Activated T-cell treated with anti-CD3 and anti-CD28 coated beads for 24 hours (primary cell): ENCODE measurements around the gene CDH2.

Experiments
- DNase-seq: peaks from one replicate; pipeline ENCODE4 v3.0.0-alpha.2; 2020; ENCODE audit warnings: low read depth

The CDH2 gene

DNA sequence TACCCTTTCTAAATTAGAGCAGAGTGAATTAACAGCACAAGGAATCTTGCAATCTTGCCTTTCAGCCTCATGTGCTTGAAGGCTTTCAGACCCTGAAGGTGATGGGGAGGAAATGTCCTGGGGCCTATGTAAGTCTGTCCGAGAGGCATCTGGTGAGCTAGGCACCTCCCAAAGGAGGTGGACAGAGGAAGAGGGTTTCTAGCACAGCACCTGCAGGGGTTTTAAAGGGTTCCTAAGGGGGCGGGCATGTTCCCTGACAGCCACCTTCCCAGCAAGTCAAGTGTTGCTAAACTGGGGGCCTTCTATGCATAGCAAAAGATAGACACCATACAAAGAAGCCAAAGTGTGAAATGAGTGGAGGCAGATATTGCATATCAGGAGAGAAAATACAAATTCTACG, 88.5 kb downstream of the CDH2 start:
- DNase-seq, result no peak

DNA sequence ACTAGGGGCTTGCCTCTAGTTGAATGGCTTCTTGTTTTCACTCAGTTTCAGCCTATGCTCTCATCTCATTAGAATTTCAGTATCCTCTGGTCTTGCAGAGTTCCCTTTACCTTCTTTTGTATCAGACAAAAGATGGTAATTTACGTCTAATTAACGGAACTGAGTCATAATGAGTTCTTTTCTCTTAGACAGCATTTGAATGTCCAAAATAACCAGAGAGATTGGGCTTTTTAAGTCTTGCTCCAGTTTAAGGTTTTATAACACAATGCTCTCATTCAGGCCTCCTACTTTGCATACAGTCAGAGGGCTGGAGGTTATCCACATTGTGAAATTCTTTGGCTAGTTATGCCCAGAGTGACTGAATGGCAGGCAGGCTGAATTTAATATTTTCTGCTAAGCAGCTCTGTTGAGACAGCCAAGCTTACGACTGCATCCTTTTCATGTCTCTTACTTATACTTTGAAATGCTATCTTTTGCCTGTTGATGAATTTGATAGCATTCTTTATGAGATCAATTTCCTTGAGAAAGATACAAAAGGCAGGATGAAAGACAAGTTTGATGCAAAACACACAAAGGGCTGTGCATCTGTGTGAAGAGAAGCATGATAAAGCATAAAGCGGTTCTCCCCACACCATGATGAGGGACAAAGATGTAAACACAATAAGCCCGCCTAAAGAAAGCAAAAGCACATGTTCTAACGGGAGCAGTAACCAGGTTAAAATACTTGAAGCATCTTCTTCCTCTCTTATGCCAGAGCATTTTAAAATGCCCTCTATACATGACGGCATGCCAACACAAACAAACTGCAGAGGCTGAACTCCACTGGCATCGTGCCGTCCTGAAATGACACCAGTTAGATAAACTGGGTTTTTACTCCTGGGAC, 90.0 kb downstream of the CDH2 start:
- no peak for DNase-seq

DNA sequence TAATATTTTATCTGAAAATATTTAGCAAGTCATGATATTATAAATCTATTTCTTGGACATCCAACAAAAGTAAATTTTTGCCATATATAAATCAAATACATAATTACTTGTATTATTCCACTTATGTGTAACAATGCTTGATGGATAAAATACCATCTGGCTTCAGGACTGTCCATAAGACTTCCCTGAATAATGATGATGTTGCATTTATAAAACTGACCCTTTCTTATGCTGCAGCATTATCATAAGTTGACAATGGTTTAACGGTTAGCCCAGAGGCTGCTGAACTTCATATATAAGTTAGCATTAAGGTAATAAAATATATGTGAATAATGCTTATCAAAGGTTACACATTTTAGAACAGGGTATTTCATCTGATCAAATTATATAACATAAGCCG, 95.4 kb downstream of the CDH2 start:
- DNase-seq, result no peak

DNA sequence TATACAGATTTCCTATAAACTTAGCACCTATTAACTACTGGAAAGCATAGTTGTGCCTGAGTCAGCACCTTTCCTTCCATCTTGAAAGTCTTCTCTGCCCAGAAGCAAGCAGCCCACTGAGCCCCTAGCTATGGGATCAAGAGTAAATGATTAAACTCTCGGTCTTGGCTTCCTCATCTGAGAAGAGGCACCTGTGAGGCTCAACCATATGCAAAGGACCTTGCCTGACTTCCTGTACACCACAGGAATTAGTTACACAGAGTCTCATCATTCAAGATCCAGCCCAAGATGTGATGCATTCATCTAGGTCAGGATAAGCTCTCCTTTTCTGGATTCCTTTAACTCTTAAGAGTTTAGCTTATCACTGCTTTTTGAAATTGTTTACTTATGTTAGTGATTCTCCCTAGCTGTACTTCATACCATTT, 96.0 kb downstream of the CDH2 start:
- no peak for DNase-seq

GRCh38 chr18:28079883-28080282, 97.0 kb downstream of the CDH2 start:
- no peak for DNase-seq

- no peak for DNase-seq
Measured at GRCh38 chr18:28078849-28079248, 98.1 kb downstream of the CDH2 start.

DNA sequence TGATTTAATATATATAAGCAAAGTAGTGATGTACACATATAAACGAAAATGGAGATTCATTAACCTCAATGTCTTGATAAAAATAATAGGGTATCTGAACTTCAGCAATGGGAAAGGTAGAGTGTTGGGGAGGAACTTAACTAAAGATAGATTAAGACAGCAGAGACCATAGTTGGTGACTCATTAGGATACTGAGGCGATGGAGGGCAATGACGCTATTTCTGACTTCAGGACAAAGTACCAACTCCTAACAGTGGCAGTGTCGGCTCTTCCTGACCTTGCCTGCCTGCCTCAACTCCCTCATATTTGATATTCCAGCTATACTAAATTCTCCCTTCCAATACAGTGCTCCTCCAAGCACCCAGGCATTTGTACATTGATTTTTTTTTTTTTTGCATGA, 98.6 kb downstream of the CDH2 start:
- no peak for DNase-seq

DNA sequence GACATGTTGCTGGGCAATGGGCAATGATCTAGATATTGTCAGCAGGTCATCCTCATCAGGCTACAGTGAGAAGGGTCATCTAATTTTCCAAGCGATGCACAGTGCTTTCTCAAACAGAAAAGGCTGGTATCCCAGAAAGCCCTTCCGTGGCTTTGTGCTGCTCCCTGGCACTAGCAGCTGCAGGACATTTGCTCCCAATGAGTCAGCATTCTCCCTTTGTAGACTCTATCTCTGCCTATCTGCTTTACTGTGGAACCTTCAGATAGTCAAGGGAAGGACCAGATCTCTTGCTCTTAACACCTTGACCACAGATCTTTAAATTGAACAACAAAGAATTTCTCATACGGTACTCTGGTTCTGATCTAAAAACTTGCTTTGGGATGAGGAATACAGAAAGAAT, 101.4 kb downstream of the CDH2 start:
- no peak for DNase-seq

- DNase-seq, result no peak
Measured at GRCh38 chr18:28074076-28074475, 102.9 kb downstream of the CDH2 start.

DNA sequence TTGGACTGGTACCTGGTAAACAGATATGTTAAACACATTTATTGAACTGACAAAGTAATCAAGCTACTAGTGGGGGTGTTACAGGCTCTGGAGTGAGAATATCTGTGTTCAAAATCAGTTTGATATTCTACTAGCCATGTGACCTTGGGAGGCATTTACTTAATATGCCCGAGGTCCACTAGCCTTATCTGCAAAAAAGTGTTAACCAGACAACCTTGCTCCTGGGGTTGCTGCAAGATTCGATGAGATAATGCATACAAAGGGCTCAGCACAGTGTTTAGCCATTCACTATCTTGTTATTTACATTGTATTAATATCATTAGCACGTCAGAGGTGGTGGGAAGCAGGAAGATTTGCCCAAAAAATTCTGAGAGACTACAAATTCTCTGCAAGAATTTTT, 103.3 kb downstream of the CDH2 start:
- no peak for DNase-seq

DNA sequence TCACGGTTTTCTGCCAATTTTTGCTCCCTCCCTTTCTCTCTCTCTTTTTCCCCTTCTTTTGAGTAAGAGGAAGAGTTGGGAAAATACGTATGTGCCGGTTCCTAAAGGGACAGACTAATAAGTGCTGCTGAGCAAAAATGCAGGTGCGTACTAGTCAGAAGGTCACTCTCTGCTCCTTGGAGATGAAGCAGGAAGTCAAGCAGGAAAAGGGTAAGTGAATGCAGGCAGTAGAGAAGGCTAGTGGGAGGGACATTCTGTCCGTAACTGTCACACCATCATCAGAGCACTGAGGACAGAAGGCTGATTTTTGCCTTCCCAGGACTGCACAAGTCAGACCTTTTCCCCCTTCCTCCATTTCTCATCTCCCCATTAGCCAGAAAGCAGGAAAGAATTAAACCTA, 105.7 kb downstream of the CDH2 start:
- DNase-seq, result no peak

DNA sequence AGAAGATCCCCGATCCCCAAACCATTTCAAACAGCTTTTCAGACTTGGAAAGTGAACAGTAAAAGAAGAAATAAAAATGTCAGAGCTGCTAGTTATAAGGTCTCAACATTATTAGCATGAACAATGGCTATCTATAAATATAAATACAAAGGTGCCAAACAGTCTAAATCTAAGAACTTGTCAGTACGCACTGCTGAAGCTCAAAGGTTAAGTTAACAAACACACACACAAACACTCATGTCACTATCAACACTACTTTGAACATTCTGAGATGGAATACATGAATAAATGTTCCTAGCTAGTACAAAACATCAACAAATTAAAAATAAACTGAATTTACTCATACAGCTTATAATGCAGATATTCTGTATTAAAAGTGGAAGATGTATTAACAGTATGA, 108.7 kb downstream of the CDH2 start:
- no peak for DNase-seq

DNA sequence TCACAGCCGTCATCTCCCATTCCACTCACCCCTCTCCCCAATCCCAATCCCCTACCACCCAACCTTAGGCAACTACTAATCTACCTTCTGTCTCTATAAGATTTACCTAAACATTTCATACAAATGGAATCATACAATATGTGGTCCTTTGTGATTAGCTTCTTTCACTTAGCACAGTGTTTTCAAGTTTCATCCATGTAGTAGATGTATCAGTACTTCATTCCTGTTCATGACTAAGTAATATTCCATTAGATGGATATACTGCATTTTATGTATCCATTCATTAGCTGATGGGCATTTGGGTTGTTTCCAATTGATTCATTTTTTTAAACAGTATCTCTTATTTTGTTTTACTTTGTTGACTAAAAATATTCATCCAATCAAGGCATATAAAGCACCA, 109.6 kb downstream of the CDH2 start:
- DNase-seq, result no peak

DNA sequence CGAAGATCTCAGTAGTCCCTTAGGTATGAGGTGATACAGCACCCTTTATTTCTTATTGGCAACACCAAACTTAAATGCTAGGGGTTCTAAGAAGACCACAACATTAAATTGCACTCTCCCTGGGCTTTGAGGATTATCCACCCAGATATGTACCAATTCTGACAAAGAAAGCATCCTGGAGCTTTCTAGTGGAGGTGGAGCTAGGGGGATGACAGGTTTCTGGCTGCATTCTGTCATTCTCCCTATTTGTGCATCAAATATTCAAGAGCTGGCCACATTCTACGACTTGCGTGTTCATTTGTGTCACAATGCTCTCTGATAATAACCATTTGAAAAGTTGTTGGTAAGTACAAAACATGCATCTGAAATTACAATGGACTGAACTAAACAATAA, 111.1 kb downstream of the CDH2 start:
- DNase-seq, result no peak

GRCh38 chr18:28065031-28065792, 111.7 kb downstream of the CDH2 start:
- no peak for DNase-seq

- no peak for DNase-seq
Measured at GRCh38 chr18:28063926-28064325, 113.0 kb downstream of the CDH2 start.

- DNase-seq, result no peak
Measured at GRCh38 chr18:28063271-28063761, 113.6 kb downstream of the CDH2 start.

- DNase-seq, result no peak
Measured at GRCh38 chr18:28062443-28062842, 114.5 kb downstream of the CDH2 start.

DNA sequence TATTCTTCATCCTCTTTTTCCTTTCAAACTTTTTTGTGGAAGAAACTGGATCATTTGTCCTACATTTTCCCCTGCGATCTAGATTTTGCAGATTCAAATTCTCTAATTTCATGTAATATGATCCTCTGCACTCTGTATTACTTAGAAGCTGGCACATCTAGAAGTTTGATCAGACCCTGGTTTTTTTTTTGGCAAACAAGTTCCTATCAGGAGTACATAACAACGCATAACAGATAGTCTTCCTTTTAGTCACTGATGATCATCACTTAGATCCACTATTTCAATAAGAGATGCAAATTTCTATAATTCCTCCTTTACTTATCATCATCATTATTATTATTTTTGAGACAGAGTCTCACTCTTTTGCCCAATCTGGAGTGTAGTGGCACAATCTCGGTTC, 117.1 kb downstream of the CDH2 start:
- DNase-seq, result no peak

GRCh38 chr18:28050545-28050944, 126.4 kb downstream of the CDH2 start:
- DNase-seq, result no peak

DNA sequence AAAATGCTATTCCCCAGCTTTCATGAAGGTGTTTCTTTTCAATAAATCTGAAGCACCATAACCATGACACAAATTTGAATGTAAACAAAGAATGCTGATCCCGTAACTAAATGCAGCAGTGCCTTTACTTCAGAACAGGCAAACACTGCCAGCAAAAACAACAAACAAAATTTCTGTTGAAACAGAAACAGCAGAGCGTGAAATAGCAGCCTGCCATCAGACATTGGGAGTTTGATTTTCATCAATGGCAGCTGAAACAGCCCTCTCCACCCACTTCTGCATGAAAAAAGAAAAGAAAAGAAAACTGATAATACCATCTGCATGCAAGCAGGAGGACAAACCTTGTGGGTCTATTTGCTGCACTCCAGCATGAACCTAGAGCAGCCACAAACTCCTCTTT, 128.3 kb downstream of the CDH2 start:
- no peak for DNase-seq

DNA sequence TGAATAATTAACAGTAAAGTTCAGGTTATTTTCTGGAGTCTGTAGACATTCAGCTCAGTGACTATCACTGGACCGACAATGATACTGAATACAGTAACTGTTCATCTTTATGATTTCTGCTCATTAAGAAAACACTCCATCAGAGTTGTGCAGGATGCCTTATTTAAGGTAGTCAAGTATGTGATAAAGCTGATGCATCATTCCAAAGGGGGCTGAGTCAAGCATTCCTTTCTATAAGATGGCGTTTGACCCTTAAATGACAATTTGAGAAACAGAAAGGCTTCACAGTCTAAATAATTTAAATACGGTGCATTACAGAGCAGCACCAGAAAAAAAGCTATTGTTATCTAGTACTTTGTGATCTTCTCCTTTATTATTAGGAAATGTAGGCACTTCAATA, 131.1 kb downstream of the CDH2 start:
- no peak for DNase-seq

- DNase-seq, result no peak
Measured at GRCh38 chr18:28045176-28045810, 131.6 kb downstream of the CDH2 start.
